Mammary epithelial cell (primary cell): ENCODE measurements around the gene CYP4F12.

ENCODE experiments used
- CTCF ChIP-seq, 2 donors: IDR thresholded peaks in 1 of 2; conservative IDR thresholded peaks in 1 of 2; 2 replicates each; pipeline ENCODE4 v1.5.1; 2011 to 2012; ENCODE audit warnings: inconsistent platforms in 2 of 2, low read length in 2 of 2, mild to moderate bottlenecking in 2 of 2, control low read depth in 1 of 2, low read depth in 1 of 2; ENCODE audit not compliant: insufficient read depth in 1 of 2; ENCODE audit errors: extremely low read depth in 1 of 2
- EZH2 ChIP-seq: IDR thresholded peaks from 2 replicates; pipeline ENCODE4 v1.6.1; 2012; ENCODE audit warnings: low read length, inconsistent platforms, borderline replicate concordance

- TF ChIP-seq CTCF (conservative IDR thresholded peaks at IDR 0.05 in 1 of 2, IDR thresholded peaks at IDR 0.05 in 1 of 2; ENCODE audit: extremely low read depth in 1 of 2, insufficient read depth in 1 of 2, low read depth in 1 of 2, low read length in 2 of 2) (no peak), EZH2 (no peak)
These were observed 37.7 kb upstream of the CYP4F12 start for GRCh38 chr19:15635016-15635805.
